ENCODE results near the gene UNG. TPM values are rescaled to one million over a fixed set of nuclear protein-coding genes. Genes with fewer than 3 reads are reported as not detected.

UNG gene
- total RNA-seq, 2 experiments from 2014 or later, result 3.3 to 3.6 TPM

DNA sequence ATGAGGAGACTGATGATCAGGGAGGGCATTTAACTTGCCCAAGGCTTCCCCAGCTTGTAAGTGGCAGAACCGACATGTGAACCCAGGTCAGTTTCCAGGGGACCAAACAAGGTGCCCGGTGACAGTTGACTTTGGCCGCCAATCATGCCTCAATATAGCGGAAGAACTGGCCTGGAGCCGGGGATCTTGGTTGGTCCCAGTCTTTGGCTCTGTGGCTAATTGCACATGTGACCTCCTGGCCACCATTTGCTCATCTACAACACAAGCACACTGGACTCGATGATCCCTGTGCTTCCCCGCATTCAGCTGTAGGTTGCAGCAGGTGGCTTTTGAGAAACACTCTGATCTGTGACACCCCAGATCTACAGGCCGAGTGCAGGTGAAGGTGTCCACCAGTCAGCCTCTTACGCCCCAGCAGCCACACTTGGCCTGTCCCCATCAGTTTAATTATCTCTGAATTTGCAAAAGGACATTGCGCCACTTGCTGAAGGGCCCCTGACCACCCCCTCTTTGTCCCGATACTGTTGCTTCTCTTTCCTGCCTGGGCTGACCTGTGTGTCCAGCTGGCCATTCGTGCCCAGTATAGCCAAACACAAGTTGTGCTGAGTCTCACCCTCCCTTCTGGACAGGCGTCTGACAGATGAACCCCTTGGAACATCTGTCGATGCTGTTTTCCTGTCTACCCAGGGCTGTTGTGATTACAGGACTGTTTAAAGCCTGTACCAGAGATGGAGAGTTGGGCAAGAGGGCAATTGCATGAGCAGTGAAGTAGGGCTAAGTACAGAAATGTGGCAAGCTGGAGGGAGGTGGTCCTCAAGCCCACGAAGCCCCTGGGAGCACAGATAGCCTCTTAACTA lies 33.1 kb downstream of the UNG start:
- no peaks in the 10 kb centered on the region for H3K4me1 ChIP-seq (ENCODE audit: insufficient read depth, low read length)
- H3K4me3 Mint-ChIP-seq, result no peak overlapping the region
- no peaks in the 10 kb centered on the region for H3K27me3 Mint-ChIP-seq
- no peak overlapping the region for H3K27ac Mint-ChIP-seq
- ATAC-seq (ENCODE audit: poor library complexity), result no peak
- H3K36me3 ChIP-seq (ENCODE audit: insufficient read depth, low read length), result no peaks in the 10 kb centered on the region
- no peak overlapping the region for H3K27ac ChIP-seq (ENCODE audit: low read depth in 1 of 2, low read length in 2 of 2)
- H3K27me3 ChIP-seq (ENCODE audit: control insufficient read depth in 1 of 2, insufficient read depth in 2 of 2, low read length in 2 of 2), result no peaks in the 10 kb centered on the region
- no peak overlapping the region for H3K4me3 ChIP-seq (ENCODE audit: low read length)
- peaks cover 1% of the 10 kb centered on the region for H3K9me3 Mint-ChIP-seq
- no peak for DNase-seq
- TF ChIP-seq, protein P1, sequence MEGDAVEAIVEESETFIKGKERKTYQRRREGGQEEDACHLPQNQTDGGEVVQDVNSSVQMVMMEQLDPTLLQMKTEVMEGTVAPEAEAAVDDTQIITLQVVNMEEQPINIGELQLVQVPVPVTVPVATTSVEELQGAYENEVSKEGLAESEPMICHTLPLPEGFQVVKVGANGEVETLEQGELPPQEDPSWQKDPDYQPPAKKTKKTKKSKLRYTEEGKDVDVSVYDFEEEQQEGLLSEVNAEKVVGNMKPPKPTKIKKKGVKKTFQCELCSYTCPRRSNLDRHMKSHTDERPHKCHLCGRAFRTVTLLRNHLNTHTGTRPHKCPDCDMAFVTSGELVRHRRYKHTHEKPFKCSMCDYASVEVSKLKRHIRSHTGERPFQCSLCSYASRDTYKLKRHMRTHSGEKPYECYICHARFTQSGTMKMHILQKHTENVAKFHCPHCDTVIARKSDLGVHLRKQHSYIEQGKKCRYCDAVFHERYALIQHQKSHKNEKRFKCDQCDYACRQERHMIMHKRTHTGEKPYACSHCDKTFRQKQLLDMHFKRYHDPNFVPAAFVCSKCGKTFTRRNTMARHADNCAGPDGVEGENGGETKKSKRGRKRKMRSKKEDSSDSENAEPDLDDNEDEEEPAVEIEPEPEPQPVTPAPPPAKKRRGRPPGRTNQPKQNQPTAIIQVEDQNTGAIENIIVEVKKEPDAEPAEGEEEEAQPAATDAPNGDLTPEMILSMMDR (IDR thresholded peaks at IDR 0.05), result no peak
- intact Hi-C loops (cut with DNase I, micrococcal nuclease), result no loop called here
- ChIA-PET POLR2A (no interaction called here), CTCF (no interaction called here)
- H3K4me1 Mint-ChIP-seq (ENCODE audit: low read depth), result no peaks in the 10 kb centered on the region
- H3K9me3 ChIP-seq (ENCODE audit: control insufficient read depth in 1 of 2, insufficient read depth in 1 of 2, low read length in 2 of 2), result no peaks in the 10 kb centered on the region
- no peaks in the 10 kb centered on the region for H3K36me3 Mint-ChIP-seq (ENCODE audit: low read depth)

GRCh38 chr12:109131154-109132050 lies 34.0 kb downstream of the UNG start:
- no peaks in the 10 kb centered on the region for H3K27me3 Mint-ChIP-seq
- intact Hi-C loops (cut with DNase I, micrococcal nuclease), result no loop called here
- POLR2A ChIA-PET, result no interaction called here
- no peak overlapping the region for H3K4me3 Mint-ChIP-seq
- ATAC-seq (ENCODE audit: poor library complexity), result no peak
- H3K4me3 ChIP-seq (ENCODE audit: low read length), result no peak overlapping the region
- CTCF ChIA-PET, result no interaction called here
- no peaks in the 10 kb centered on the region for H3K36me3 ChIP-seq (ENCODE audit: insufficient read depth, low read length)
- no peak overlapping the region for H3K27ac Mint-ChIP-seq
- TF ChIP-seq, protein P1 (IDR thresholded peaks at IDR 0.05), result no peak
- no peaks in the 10 kb centered on the region for H3K4me1 ChIP-seq (ENCODE audit: insufficient read depth, low read length)
- no peak overlapping the region for H3K27ac ChIP-seq (ENCODE audit: low read depth in 1 of 2, low read length in 2 of 2)
- H3K9me3 ChIP-seq (ENCODE audit: control insufficient read depth in 1 of 2, insufficient read depth in 1 of 2, low read length in 2 of 2), result no peaks in the 10 kb centered on the region
- DNase-seq, result no peak
- H3K4me1 Mint-ChIP-seq (ENCODE audit: low read depth), result no peaks in the 10 kb centered on the region
- H3K27me3 ChIP-seq (ENCODE audit: control insufficient read depth in 1 of 2, insufficient read depth in 2 of 2, low read length in 2 of 2), result no peaks in the 10 kb centered on the region
- no peaks in the 10 kb centered on the region for H3K36me3 Mint-ChIP-seq (ENCODE audit: low read depth)
- H3K9me3 Mint-ChIP-seq, result peaks cover 2% of the 10 kb centered on the region

GRCh38 chr12:109134186-109134917 lies 37.0 kb downstream of the UNG start:
- Mint-ChIP-seq H3K4me1 (ENCODE audit: low read depth) (no peaks in the 10 kb centered on the region), H3K27ac (no peak overlapping the region), H3K27me3 (no peaks in the 10 kb centered on the region), H3K36me3 (ENCODE audit: low read depth) (no peaks in the 10 kb centered on the region), H3K9me3 (peaks cover 2% of the 10 kb centered on the region), H3K4me3 (no peak overlapping the region)
- Histone ChIP-seq H3K27me3 (ENCODE audit: control insufficient read depth in 1 of 2, insufficient read depth in 2 of 2, low read length in 2 of 2) (no peaks in the 10 kb centered on the region), H3K36me3 (ENCODE audit: insufficient read depth, low read length) (no peaks in the 10 kb centered on the region), H3K4me3 (ENCODE audit: low read length) (no peak overlapping the region), H3K9me3 (ENCODE audit: control insufficient read depth in 1 of 2, insufficient read depth in 1 of 2, low read length in 2 of 2) (no peaks in the 10 kb centered on the region), H3K4me1 (ENCODE audit: insufficient read depth, low read length) (no peaks in the 10 kb centered on the region), H3K27ac (ENCODE audit: low read depth in 1 of 2, low read length in 2 of 2) (no peak overlapping the region)
- intact Hi-C loops (cut with DNase I, micrococcal nuclease), result no loop called here
- ChIA-PET POLR2A (interaction anchor here (1.3 kb wide), 1 partner anchor 23 kb away, joined by 4 read pairs; no protein-coding TSS in a partner anchor), CTCF (no interaction called here)
- DNase-seq (no peak), ATAC-seq (ENCODE audit: poor library complexity) (no peak)
- TF ChIP-seq, protein P1 (IDR thresholded peaks at IDR 0.05), result no peak
